Sciatic nerve (tissue), 2 donors: ENCODE data around the gene ALG14. TPM values are rescaled to one million over a fixed set of nuclear protein-coding genes. Genes with fewer than 3 reads are reported as not detected.
A peak's percentile ranks its signal among the peaks of the same experiment; 100 is the strongest.

Source experiments
- ATAC-seq: fragments of 200-7000 bp; cut with Tn5 transposase; one replicate; pipeline ENCODE4 v1.9.1; 2020; ENCODE audit warnings: mild to moderate bottlenecking, moderate library complexity
- DNase-seq: peaks from one replicate; pipeline ENCODE4 v3.0.0-alpha.2; 2020; ENCODE audit warnings: low spot score
- intact Hi-C: fragments of 100-400 bp; cut with DNase I; formaldehyde crosslinking; loops from one replicate; pipeline ENCODE4 v1.14.2; 2022
- total RNA-seq: library from RNA; stranded (reverse); fragmentation: NEBNext Ultra II Directional; extraction: Animal tissue kit (Norgen Biotek cat#: 25700); gene quantifications from one replicate; pipeline ENCODE4 v1.2.1, GENCODE V29; 2021
- donor health status: DM: no; HTN: no; CAD: no.
- donor health status: DM: no; HTN: no; CAD: no.

Gene ALG14
- total RNA-seq, 1 donor from 2014 or later, result 5.6 TPM

- intact Hi-C loops, result no loop called here
- no peak for ATAC-seq
- no peak for DNase-seq
Measured at GRCh38 chr1:94993931-94994645, 78.7 kb downstream of the ALG14 start.

- DNase-seq, result no peak
- ATAC-seq, result no peak
- intact Hi-C loops, result no loop called here
Measured at GRCh38 chr1:94992863-94993563, 79.7 kb downstream of the ALG14 start.

GRCh38 chr1:94992161-94992560, 80.6 kb downstream of the ALG14 start:
- DNase-seq (no peak), ATAC-seq (no peak)
- intact Hi-C loops, result no loop called here

GRCh38 chr1:94989911-94990473, 82.8 kb downstream of the ALG14 start:
- no peak for DNase-seq
- intact Hi-C loops, result no loop called here
- ATAC-seq, result no peak

GRCh38 chr1:94989398-94989797, 83.4 kb downstream of the ALG14 start:
- no peak for ATAC-seq
- intact Hi-C loops, result no loop called here
- no peak for DNase-seq

- intact Hi-C loops, result no loop called here
- ATAC-seq, result no peak
- DNase-seq, result no peak
Measured at GRCh38 chr1:94988356-94988755, 84.4 kb downstream of the ALG14 start.

- no peak for ATAC-seq
- intact Hi-C loops, result no loop called here
- DNase-seq, result no peak
Measured at GRCh38 chr1:94986783-94987182, 86.0 kb downstream of the ALG14 start.

- DNase-seq (no peak), ATAC-seq (peak; percentile 88)
- intact Hi-C loops, result no loop called here
Measured at GRCh38 chr1:94983171-94983739, 89.5 kb downstream of the ALG14 start.

- no peak for DNase-seq
- intact Hi-C loops, result no loop called here
- ATAC-seq, result no peak
Measured at GRCh38 chr1:94982398-94982797, 90.4 kb downstream of the ALG14 start.

GRCh38 chr1:94981575-94981973, 91.2 kb downstream of the ALG14 start:
- DNase-seq (no peak), ATAC-seq (no peak)
- intact Hi-C loops, result no loop called here

GRCh38 chr1:94980582-94981574, 91.9 kb downstream of the ALG14 start:
- intact Hi-C loops, result no loop called here

GRCh38 chr1:94979656-94980581, 92.8 kb downstream of the ALG14 start:
- DNase-seq (no peak), ATAC-seq (peak; percentile 14)
- intact Hi-C loops, result no loop called here

More at GRCh38 chr1:94980582-94981574, 91.9 kb downstream of the ALG14 start:
- ATAC-seq (peak; percentile 4), DNase-seq (no peak)

- ATAC-seq, result no peak
- no peak for DNase-seq
- intact Hi-C loops, result no loop called here
Measured at GRCh38 chr1:94979131-94979530, 93.6 kb downstream of the ALG14 start.

GRCh38 chr1:94978401-94978800, 94.3 kb downstream of the ALG14 start:
- no peak for DNase-seq
- intact Hi-C loops, result no loop called here
- no peak for ATAC-seq

GRCh38 chr1:94976971-94977548, 95.7 kb downstream of the ALG14 start:
- ATAC-seq (no peak), DNase-seq (no peak)
- intact Hi-C loops, result no loop called here

- DNase-seq (no peak), ATAC-seq (no peak)
- intact Hi-C loops, result no loop called here
Measured at GRCh38 chr1:94974824-94975223, 97.9 kb downstream of the ALG14 start.

- intact Hi-C loops, result no loop called here
- ATAC-seq (peak; percentile 17), DNase-seq (no peak)
Measured at GRCh38 chr1:94974241-94974640, 98.5 kb downstream of the ALG14 start.
